H9 (cell line): ENCODE data around the gene EVC. TPM values are rescaled to one million over a fixed set of nuclear protein-coding genes. Genes with fewer than 3 reads are reported as not detected.

ENCODE experiments used
- DNase-seq: peaks from one replicate; pipeline ENCODE4 v3.0.0-alpha.2; 2017
- H2AFZ ChIP-seq: one replicate; pipeline ENCODE4 v1.6.1; 2013; ENCODE audit warnings: mild to moderate bottlenecking, low read length, control low read depth, moderate library complexity
- H2AK5ac ChIP-seq: 2 replicates; pipeline ENCODE4 v1.6.1; 2013; ENCODE audit warnings: low read length, control low read depth, mixed read lengths; ENCODE audit not compliant: insufficient read length
- H2BK120ac ChIP-seq: one replicate; pipeline ENCODE4 v1.6.1; 2013; ENCODE audit warnings: low read depth, mild to moderate bottlenecking, low read length, control low read depth, inconsistent platforms; ENCODE audit not compliant: poor library complexity, severe bottlenecking
- H2BK12ac ChIP-seq: 2 replicates; pipeline ENCODE4 v1.6.1; 2013; ENCODE audit warnings: low read length, control low read depth, mixed read lengths, low read depth; ENCODE audit not compliant: insufficient read length
- H2BK15ac ChIP-seq: 2 replicates; pipeline ENCODE4 v1.6.1; 2013; ENCODE audit warnings: low read depth, low read length, control low read depth
- H2BK20ac ChIP-seq: one replicate; pipeline ENCODE4 v1.6.1; 2013; ENCODE audit warnings: low read depth, mild to moderate bottlenecking, low read length, control low read depth, inconsistent platforms; ENCODE audit not compliant: poor library complexity, severe bottlenecking
- H2BK5ac ChIP-seq: 2 replicates; pipeline ENCODE4 v1.6.1; 2013; ENCODE audit warnings: low read length, control low read depth, mixed read lengths; ENCODE audit not compliant: insufficient read length
- H3K14ac ChIP-seq: 2 replicates; pipeline ENCODE4 v1.6.1; 2013; ENCODE audit warnings: low read length, control low read depth; ENCODE audit not compliant: insufficient read depth
- H3K18ac ChIP-seq: 2 replicates; pipeline ENCODE4 v1.6.1; 2013; ENCODE audit warnings: low read depth, mild to moderate bottlenecking, mixed read lengths, low read length, control low read depth; ENCODE audit not compliant: insufficient read length
- H3K23ac ChIP-seq: 2 replicates; pipeline ENCODE4 v1.6.1; 2013; ENCODE audit warnings: low read length, control low read depth, mixed read lengths, low read depth; ENCODE audit not compliant: insufficient read length
- H3K23me2 ChIP-seq: 2 replicates; pipeline ENCODE4 v1.6.1; 2013; ENCODE audit warnings: low read depth, mild to moderate bottlenecking, mixed read lengths, low read length, control low read depth; ENCODE audit not compliant: insufficient read length, poor library complexity, severe bottlenecking
- H3K27ac ChIP-seq: 2 replicates; pipeline ENCODE4 v1.5.1; 2013; ENCODE audit warnings: low read length, control low read depth, mixed read lengths, low read depth; ENCODE audit not compliant: insufficient read length
- H3K27me3 ChIP-seq: 2 replicates; pipeline ENCODE4 v1.6.1; 2013; ENCODE audit warnings: low read length, control low read depth, inconsistent platforms; ENCODE audit not compliant: insufficient read depth
- H3K4ac ChIP-seq: 2 replicates; pipeline ENCODE4 v1.6.1; 2013; ENCODE audit warnings: low read depth, mild to moderate bottlenecking, control low read depth, inconsistent platforms, low read length, moderate library complexity
- H3K4me1 ChIP-seq: 2 replicates; pipeline ENCODE4 v1.6.1; 2013; ENCODE audit warnings: low read length, control low read depth, inconsistent platforms; ENCODE audit not compliant: insufficient read depth
- H3K4me2 ChIP-seq: 2 replicates; pipeline ENCODE4 v1.6.1; 2013; ENCODE audit warnings: low read length, control low read depth, mixed read lengths; ENCODE audit not compliant: insufficient read length, insufficient read depth
- H3K56ac ChIP-seq: 2 replicates; pipeline ENCODE4 v1.6.1; 2013; ENCODE audit warnings: low read depth, mild to moderate bottlenecking, mixed read lengths, low read length, control low read depth; ENCODE audit not compliant: insufficient read length
- H3K79me1 ChIP-seq: 2 replicates; pipeline ENCODE4 v1.6.1; 2013; ENCODE audit warnings: low read depth, mild to moderate bottlenecking, moderate library complexity, low read length, control low read depth, inconsistent platforms; ENCODE audit not compliant: insufficient read depth, poor library complexity, severe bottlenecking
- H3K79me2 ChIP-seq: 2 replicates; pipeline ENCODE4 v1.6.1; 2013; ENCODE audit warnings: low read length, control low read depth, inconsistent platforms; ENCODE audit not compliant: insufficient read depth
- H3K9ac ChIP-seq: 2 replicates; pipeline ENCODE4 v1.6.1; 2013; ENCODE audit warnings: low read length, control low read depth, mixed read lengths; ENCODE audit not compliant: insufficient read length; ENCODE audit errors: extremely low read depth
- H3K9me3 ChIP-seq: one replicate; pipeline ENCODE4 v1.6.1; 2013; ENCODE audit warnings: low read depth, low read length, inconsistent platforms; ENCODE audit not compliant: control insufficient read depth
- H3T11ph ChIP-seq: one replicate; pipeline ENCODE4 v1.6.1; 2013; ENCODE audit warnings: mild to moderate bottlenecking, low read length, control low read depth, inconsistent platforms
- H4K20me1 ChIP-seq: one replicate; pipeline ENCODE4 v1.6.1; 2013; ENCODE audit not compliant: control insufficient read depth, insufficient read length, insufficient read depth
- H4K5ac ChIP-seq: 2 replicates; pipeline ENCODE4 v1.6.1; 2013; ENCODE audit warnings: low read depth, mild to moderate bottlenecking, mixed read lengths, low read length, control low read depth; ENCODE audit not compliant: insufficient read length
- H4K8ac ChIP-seq: replicated peaks from 2 replicates; pipeline ENCODE4 v1.6.1; 2013; ENCODE audit warnings: low read length, control low read depth, mixed read lengths, low read depth; ENCODE audit not compliant: insufficient read length
- H4K91ac ChIP-seq: 2 replicates; pipeline ENCODE4 v1.6.1; 2013; ENCODE audit warnings: low read depth, mild to moderate bottlenecking, moderate library complexity, mixed read lengths, low read length, control low read depth; ENCODE audit not compliant: insufficient read length
- H3K27ac Mint-ChIP-seq, 3 experiments: 2 replicates in 2 of 3; 3 replicates in 1 of 3; pipeline ENCODE4 v1.8.0; 2020 to 2021; ENCODE audit warnings: mixed read lengths in 3 of 3, mild to moderate bottlenecking in 1 of 3, moderate library complexity in 1 of 3
- H3K27me3 Mint-ChIP-seq: 2 replicates; pipeline ENCODE4 v1.8.0; 2021; ENCODE audit warnings: low read depth, mild to moderate bottlenecking, moderate library complexity, mixed read lengths
- H3K36me3 Mint-ChIP-seq, 3 experiments: 2 replicates in 2 of 3; 3 replicates in 1 of 3; pipeline ENCODE4 v1.8.0; 2020 to 2021; ENCODE audit warnings: low read depth in 3 of 3, mixed read lengths in 3 of 3; ENCODE audit not compliant: insufficient read depth in 1 of 3
- H3K4me1 Mint-ChIP-seq, 2 experiments: 2 replicates each; pipeline ENCODE4 v1.8.0; 2020; ENCODE audit warnings: mixed read lengths in 2 of 2
- H3K4me3 Mint-ChIP-seq, 2 experiments: 2 replicates in 1 of 2; 3 replicates in 1 of 2; pipeline ENCODE4 v1.8.0; 2020 to 2021; ENCODE audit warnings: mild to moderate bottlenecking in 2 of 2, mixed read lengths in 2 of 2, moderate library complexity in 1 of 2
- H3K9me3 Mint-ChIP-seq, 2 experiments: 2 replicates in 1 of 2; 3 replicates in 1 of 2; pipeline ENCODE4 v1.8.0; 2020; ENCODE audit warnings: mild to moderate bottlenecking in 2 of 2, mixed read lengths in 2 of 2, moderate library complexity in 1 of 2
- whole genome bisulfite sequencing: extraction: QIAGEN DNeasy Blood & Tissue Kit; methylation state at CpG from one replicate; pipeline ENCODE4 v1.1.7; 2013; ENCODE audit warnings: missing lambda C conversion rate, low lambda C conversion rate, mixed read lengths; ENCODE audit not compliant: insufficient read length; ENCODE audit errors: extremely low coverage; 5-methylcytosine and 5-hydroxymethylcytosine counted together
- total RNA-seq: library from RNA; stranded (reverse); gene quantifications from 2 replicates; pipeline ENCODE4 v1.2.1, GENCODE V29; 2021
- TF ChIP-seq, protein P1 (sequence below): fragments of 200-600 bp; sonication (generic); conservative IDR thresholded peaks from 3 replicates; pipeline ENCODE4 v1.8.0; 2021; ENCODE audit warnings: antibody characterized with exemption, mild to moderate bottlenecking

EVC gene
- total RNA-seq, 1 experiment from 2014 or later = 10.1 TPM

- no CpG with 5 or more reads among the region's 30 CpGs for WGBS
- H3K36me3 Mint-ChIP-seq = peaks cover 42 to 78% (median 65%) of the 10 kb centered on the region in 3 experiments; a peak in 6 of 7 replicates
- no peaks in the 10 kb centered on the region for H3K27me3 ChIP-seq
These were observed 129.0 kb downstream of the EVC start for GRCh38 chr4:5839751-5840674.

More at GRCh38 chr4:5839751-5840674, 129.0 kb downstream of the EVC start:
- no peaks in the 10 kb centered on the region for H3K9me3 ChIP-seq
- H2BK120ac ChIP-seq = no peak overlapping the region
- H3K9me3 Mint-ChIP-seq = no peaks in the 10 kb centered on the region
- no peak overlapping the region for H3K9ac ChIP-seq
- H2BK20ac ChIP-seq = no peak overlapping the region
- no peaks in the 10 kb centered on the region for H3K4me1 ChIP-seq
- no peak overlapping the region for H2BK15ac ChIP-seq
- no peak overlapping the region for H3K14ac ChIP-seq
- DNase-seq = no peak
- H3K4me1 Mint-ChIP-seq = peaks cover 2% of the 10 kb centered on the region in 2 experiments
- TF ChIP-seq, protein P1, sequence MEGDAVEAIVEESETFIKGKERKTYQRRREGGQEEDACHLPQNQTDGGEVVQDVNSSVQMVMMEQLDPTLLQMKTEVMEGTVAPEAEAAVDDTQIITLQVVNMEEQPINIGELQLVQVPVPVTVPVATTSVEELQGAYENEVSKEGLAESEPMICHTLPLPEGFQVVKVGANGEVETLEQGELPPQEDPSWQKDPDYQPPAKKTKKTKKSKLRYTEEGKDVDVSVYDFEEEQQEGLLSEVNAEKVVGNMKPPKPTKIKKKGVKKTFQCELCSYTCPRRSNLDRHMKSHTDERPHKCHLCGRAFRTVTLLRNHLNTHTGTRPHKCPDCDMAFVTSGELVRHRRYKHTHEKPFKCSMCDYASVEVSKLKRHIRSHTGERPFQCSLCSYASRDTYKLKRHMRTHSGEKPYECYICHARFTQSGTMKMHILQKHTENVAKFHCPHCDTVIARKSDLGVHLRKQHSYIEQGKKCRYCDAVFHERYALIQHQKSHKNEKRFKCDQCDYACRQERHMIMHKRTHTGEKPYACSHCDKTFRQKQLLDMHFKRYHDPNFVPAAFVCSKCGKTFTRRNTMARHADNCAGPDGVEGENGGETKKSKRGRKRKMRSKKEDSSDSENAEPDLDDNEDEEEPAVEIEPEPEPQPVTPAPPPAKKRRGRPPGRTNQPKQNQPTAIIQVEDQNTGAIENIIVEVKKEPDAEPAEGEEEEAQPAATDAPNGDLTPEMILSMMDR = no peak
- no peaks in the 10 kb centered on the region for H4K20me1 ChIP-seq
- no peak overlapping the region for H4K5ac ChIP-seq
- no peak overlapping the region for H4K8ac ChIP-seq
- no peak overlapping the region for H3K4ac ChIP-seq
- H3K23ac ChIP-seq = no peak overlapping the region
- H2AFZ ChIP-seq = no peak overlapping the region
- H3K27me3 Mint-ChIP-seq = no peaks in the 10 kb centered on the region
- no peak overlapping the region for H3K56ac ChIP-seq
- no peak overlapping the region for H3K18ac ChIP-seq
- H3K23me2 ChIP-seq = no peaks in the 10 kb centered on the region
- H2BK5ac ChIP-seq = no peak overlapping the region
- H2AK5ac ChIP-seq = no peak overlapping the region
- H3T11ph ChIP-seq = no peak overlapping the region
- no peak overlapping the region for H3K4me2 ChIP-seq
- H3K27ac Mint-ChIP-seq = no peak overlapping the region
- no peak overlapping the region for H3K4me3 Mint-ChIP-seq
- no peaks in the 10 kb centered on the region for H3K79me2 ChIP-seq
- no peak overlapping the region for H4K91ac ChIP-seq
- no peak overlapping the region for H2BK12ac ChIP-seq
- H3K79me1 ChIP-seq = no peaks in the 10 kb centered on the region
- H3K27ac ChIP-seq = no peak overlapping the region
